Activated CD8-positive, alpha-beta memory T cell treated with anti-CD3 and anti-CD28 coated beads for 36 hours (primary cell): ENCODE data around the gene ADAMTSL3. TPM values are rescaled to one million over a fixed set of nuclear protein-coding genes. Genes with fewer than 3 reads are reported as not detected.
"Not testable (repeated sequence)": the region's sequence is repeated elsewhere in the genome, so short reads cannot be mapped to it uniquely, and the experiment has no call there.

Experiments
- CTCF ChIA-PET: fragments of 350-600 bp; sonication (Branson Sonifier 250); formaldehyde crosslinking; loops from one replicate; lab custom pipeline; 2021; ENCODE audit warnings: antibody characterized with exemption; lab: Charles Lee
- POLR2A ChIA-PET: fragments of 350-600 bp; sonication (Branson Sonifier 250); formaldehyde crosslinking; loops from one replicate; lab custom pipeline; 2021; ENCODE audit warnings: antibody characterized with exemption; lab: Charles Lee
- total RNA-seq, 2 experiments: library from RNA; stranded (reverse); gene quantifications; one replicate each; pipeline ENCODE4 v1.2.3, GENCODE V29; 2021

The ADAMTSL3 gene
- total RNA-seq, 2 experiments from 2014 or later, result not detected

GRCh38 chr15:84035399-84035766 is 381.5 kb downstream of the ADAMTSL3 start:
- ChIA-PET POLR2A (no interaction called here), CTCF (interaction anchor here (0.9 kb wide), 1 partner anchor 16 kb away, joined by 3 read pairs; no protein-coding TSS in a partner anchor)

- POLR2A ChIA-PET, result no interaction called here
- CTCF ChIA-PET, result no interaction called here
These were observed 383.4 kb downstream of the ADAMTSL3 start for GRCh38 chr15:84037301-84037700.

DNA sequence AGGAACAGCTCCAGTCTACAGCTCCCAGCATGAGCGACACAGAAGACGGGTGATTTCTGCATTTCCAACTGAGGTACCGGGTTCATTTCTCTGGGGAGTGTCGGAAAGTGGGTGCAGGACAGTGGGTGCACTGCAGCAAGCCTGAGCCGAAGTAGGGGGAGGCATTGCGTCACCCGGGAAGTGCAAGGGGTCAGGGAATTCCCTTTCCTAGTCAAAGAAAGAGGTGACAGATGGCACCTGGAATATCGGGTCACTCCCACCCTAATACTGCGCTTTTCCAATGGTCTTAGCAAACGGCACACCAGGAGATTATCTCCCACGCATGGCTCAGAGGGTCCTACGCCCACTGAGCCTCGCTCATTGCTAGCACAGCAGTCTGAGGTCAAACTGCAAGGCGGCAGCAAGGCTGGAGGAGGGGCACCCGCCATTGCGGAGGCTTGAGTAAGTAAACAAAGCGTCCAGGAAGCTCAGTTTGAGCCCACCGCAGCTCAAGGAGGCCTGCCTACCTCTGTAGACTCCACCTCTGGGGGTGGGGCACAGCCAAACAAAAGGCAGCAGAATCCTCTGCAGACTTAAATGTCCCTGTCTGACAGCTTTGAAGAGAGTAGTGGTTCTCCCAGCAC is 388.6 kb downstream of the ADAMTSL3 start:
- CTCF ChIA-PET, POLR2A ChIA-PET: not testable (repeated sequence)

GRCh38 chr15:84046064-84046637 is 392.2 kb downstream of the ADAMTSL3 start:
- CTCF ChIA-PET, result interaction anchor here (0.7 kb wide), 1 partner anchor 19 kb away, joined by 4 read pairs; no protein-coding TSS in a partner anchor
- POLR2A ChIA-PET, result no interaction called here

DNA sequence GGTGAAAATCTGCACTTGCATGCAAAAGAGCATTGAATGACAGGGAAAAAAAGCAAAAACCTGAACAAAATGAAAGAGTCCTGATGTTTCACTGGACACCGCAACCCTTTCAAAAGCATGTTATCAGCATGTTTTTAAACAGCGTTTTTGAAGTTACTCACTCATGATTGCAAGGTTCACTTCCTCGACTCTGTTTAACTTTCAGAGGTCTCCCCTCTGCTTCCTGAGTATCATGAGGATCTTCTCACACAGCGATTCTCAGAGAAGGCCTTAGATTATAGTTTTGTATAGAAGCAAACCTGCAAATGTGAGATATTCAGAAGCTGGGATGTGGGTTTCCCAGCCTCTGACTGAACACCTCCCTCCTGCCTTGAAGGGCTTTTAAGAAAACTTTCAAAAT is 395.6 kb downstream of the ADAMTSL3 start:
- CTCF ChIA-PET, POLR2A ChIA-PET: not testable (repeated sequence)

GRCh38 chr15:84050076-84050475 is 396.2 kb downstream of the ADAMTSL3 start:
- CTCF ChIA-PET, result no interaction called here
- POLR2A ChIA-PET, result no interaction called here

DNA sequence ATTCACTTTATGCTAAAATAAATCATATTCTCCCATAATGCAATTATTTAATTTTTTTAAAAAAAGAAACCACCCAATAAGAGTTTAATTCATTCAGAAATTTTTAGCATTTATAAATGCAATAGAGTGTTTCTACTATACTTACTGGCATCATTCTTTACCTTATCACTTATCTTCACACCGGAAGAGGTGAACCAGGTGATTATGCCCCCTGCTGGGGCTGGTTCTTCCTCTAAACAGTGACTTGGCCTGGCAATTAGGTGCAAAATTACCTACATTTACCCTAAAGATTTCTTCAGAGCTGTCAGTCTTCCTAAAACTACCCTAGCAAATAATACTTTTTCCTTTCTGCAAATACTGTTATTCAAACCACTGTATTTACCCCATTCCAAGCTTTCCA is 397.2 kb downstream of the ADAMTSL3 start:
- CTCF ChIA-PET, POLR2A ChIA-PET: not testable (repeated sequence)

DNA sequence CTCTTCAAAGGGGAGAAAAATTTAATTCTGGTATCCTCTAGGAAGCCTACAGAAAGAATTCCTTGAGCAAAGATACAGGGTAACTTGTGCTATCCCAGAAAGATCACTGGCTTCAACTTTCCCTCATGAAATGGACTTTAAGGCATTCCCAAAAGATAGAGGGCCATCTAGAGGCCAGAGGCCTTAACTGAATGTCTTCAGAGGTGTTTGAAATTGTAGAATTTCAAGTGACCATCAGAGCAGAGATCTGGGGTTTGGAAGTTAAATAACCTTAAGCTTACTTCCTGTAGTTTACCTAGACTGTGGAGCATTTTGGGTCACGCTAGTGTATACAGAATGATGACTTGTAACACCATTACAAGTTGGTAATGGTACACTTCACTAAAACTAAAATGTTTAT is 400.6 kb downstream of the ADAMTSL3 start:
- CTCF ChIA-PET, POLR2A ChIA-PET: not testable (repeated sequence)

DNA sequence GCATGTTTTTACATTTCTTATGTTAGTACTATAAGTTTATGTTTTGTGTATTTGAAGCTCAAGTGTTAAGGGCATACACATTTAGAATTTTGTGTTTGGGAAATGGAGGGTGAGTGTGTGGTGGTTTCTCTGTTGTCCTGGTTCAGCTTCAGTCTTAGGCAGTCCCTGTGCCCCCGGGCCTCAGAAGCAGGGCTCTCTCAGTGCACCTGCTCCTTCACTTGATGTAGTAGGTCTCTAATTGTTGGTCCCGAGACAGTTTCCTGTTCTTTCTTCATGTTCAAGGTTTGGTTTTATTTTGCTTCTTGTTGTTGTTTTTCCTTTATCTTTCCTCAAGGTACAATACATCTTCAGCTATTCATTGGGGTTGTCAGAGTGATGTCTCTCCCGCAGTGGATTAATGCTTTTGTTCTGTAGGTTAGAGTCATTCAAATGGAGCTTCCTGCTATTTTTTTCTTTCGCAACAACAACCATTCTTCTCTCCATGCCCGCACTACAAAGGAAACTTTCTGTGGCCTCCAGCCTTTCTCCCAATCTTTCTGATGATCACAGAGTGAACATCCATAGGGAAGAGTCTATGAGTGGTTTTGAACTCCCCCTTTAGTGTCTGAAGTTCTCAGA is 403.9 kb downstream of the ADAMTSL3 start:
- CTCF ChIA-PET, result no interaction called here
- POLR2A ChIA-PET, result no interaction called here

DNA sequence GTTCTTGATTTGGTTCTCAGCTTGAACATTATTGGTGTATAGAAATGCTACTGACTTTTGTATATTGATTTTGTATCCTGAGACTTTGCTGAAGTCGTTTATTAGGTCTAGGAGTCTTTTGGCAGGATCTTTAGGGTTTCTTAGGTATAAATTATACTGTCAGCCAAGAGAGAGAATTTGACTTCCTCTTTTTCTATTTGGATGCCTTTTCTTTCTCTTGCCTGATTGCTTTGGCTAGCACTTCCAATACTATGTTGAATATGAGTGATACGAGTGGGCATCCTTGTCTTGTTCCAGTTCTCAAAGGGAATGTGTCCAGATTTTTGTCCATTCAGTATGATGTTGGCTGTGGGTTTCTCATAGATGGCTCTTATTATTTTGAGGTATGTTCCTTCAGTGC is 409.8 kb downstream of the ADAMTSL3 start:
- POLR2A ChIA-PET, CTCF ChIA-PET: not testable (repeated sequence)

- POLR2A ChIA-PET, CTCF ChIA-PET: not testable (repeated sequence)
These were observed 414.8 kb downstream of the ADAMTSL3 start for GRCh38 chr15:84068674-84069073.

GRCh38 chr15:84078038-84078437 is 424.1 kb downstream of the ADAMTSL3 start:
- CTCF ChIA-PET, POLR2A ChIA-PET: not testable (repeated sequence)

DNA sequence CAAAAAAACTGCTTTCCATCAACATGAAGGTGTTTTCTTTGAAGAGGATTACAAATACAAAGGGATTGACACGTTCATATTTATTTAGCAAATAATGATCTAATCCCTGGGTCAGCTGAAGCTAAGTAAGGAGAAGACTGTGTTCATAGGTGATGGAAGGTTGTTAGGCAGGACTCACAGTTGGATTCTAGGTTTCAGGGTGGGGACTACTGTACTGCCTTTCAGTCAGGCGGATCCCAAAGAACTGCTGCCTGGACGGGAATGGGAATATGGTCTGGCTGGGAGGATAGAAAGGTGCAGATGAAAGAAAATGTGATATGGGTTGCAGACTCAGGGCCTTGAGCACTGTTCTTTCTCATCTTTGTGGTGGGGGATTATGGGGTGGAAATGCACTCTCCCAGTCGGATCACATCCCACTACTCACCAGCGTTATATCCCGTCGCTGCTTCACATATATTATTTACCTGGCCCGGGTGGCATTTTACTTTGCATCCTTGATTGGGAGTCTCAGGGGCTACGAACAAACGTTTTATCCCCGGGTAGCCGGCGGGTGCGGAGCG is 425.5 kb downstream of the ADAMTSL3 start:
- CTCF ChIA-PET, POLR2A ChIA-PET: not testable (repeated sequence)

- POLR2A ChIA-PET, result no interaction called here
- CTCF ChIA-PET, result no interaction called here
These were observed 426.2 kb downstream of the ADAMTSL3 start for GRCh38 chr15:84079885-84080777.

DNA sequence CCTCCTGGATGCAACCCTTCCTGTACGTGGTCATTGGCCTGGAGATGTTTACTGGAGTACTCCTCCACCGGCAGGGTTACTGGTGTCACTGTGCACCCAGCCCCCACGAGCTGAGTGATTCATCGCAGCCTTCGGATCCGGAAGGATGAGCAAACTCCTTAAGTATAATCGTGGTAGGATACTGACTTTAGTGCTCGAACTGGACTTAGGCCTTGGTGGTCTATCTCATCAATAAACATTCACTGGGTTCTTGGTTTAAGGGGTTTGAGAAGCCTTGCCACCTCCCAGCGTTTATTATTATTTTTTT is 426.8 kb downstream of the ADAMTSL3 start:
- CTCF ChIA-PET, POLR2A ChIA-PET: not testable (repeated sequence)

- CTCF ChIA-PET, result no interaction called here
- POLR2A ChIA-PET, result no interaction called here
These were observed 427.7 kb downstream of the ADAMTSL3 start for GRCh38 chr15:84081391-84082168.

GRCh38 chr15:84082739-84083138 is 428.8 kb downstream of the ADAMTSL3 start:
- ChIA-PET CTCF (no interaction called here), POLR2A (no interaction called here)

- CTCF ChIA-PET, POLR2A ChIA-PET: not testable (repeated sequence)
These were observed 432.1 kb downstream of the ADAMTSL3 start for GRCh38 chr15:84086071-84086470.
